ENCODE results near the gene ACTR3.
"Not testable (repeated sequence)": the region's sequence is repeated elsewhere in the genome, so short reads cannot be mapped to it uniquely, and the experiment has no call there.

The ACTR3 gene

DNA sequence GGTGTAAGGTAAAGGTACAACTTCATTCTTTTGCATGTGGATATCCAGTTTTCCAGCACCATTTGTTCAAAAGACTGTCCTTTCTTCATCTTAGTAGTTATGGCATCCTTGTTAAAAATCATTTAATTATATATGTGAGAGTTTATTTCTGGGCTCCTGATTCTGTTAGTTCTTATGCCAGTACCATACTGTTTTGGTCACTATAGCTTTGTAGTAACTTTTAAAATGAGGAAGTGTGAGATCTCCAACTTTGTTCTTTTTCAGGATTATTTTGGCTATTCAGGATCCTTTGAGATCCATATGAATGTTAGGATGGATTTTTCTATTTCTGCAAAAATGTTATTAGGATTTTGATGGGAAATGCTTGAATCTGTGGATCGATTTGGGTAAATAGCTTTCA, 16.8 kb downstream of the ACTR3 start:
- no peak for DNase-seq

DNA sequence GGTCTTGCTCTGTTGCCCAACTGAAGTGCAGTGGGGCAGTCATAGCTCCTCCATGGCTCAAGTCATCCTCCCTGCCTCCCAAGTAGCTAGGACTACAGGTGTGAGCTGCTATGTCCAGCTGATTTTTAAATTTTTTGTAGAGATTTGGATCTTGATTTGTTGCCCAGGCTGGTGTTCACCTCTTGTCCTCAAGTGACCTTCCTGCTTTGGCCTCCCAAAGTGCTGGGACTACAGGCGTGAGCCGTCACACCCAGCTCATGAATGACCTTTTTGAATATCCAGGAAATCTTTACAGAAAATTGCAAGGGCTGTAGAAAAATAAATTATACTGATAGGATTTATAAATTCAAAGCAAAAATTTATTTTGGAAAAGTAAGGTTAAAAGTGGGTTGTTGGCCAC, 17.4 kb downstream of the ACTR3 start:
- DNase-seq: no peak

DNA sequence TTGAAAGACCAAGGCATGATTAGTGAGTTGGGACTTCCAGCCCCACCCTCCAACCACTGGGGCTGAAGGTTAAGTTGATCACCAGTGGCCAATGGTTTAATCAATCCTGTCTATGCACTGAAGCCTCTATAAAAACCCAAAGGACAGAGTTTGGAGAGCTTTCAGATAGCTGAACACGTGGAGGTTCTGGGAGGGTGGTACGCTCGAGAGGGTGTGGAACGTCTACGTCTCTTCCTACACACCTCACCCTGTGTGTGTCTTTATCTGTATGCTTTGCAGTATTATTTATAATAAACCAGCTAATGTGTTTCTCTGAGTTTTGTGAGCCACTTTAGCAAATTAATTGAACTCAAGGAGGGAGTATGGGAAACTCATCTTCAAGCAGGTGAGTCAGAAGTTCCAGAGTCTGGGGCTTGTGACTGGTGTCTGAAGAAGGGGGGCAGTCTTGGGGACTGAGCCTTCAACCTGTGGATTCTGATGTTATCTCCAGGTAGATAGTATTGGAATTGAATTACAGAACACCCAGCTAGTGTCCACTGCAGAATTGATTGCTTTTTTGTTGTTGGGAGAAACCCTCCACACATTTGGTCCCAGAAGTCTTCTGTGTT, 20.3 kb downstream of the ACTR3 start:
- no peak for DNase-seq

DNA sequence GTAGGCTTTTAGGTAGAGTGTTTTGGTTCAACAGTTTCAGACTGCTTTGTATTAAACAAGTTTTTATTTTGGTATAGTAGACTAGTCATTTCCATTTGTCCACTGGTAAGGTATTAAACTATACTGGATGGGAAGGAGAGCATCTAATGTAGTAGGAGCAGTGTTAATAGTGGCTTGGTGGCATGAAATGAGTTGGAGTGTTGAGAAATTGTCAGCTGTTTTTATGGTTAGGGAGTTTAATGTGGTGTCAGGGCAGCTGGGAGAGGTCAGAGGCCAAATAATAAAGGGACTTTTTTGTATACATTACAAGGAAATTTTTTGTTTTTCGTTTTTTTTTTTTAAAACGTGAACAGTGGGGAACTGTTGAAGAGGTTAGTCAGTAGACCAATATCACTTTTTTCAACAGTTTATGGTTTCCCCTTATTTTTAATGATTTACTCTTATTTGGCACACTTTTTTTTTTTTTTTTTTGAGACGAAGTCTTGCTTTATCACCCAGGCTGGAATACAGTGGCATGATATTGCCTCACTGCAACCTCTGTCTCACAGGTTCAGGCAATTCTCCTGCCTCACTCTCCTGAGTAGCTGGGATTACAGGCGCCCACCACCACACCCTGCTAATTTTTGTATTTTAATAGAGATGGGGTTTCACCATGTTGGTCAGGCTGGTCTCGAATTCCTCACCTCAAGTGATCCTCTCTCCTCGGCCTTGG, 21.2 kb downstream of the ACTR3 start:
- DNase-seq: no peak

DNA sequence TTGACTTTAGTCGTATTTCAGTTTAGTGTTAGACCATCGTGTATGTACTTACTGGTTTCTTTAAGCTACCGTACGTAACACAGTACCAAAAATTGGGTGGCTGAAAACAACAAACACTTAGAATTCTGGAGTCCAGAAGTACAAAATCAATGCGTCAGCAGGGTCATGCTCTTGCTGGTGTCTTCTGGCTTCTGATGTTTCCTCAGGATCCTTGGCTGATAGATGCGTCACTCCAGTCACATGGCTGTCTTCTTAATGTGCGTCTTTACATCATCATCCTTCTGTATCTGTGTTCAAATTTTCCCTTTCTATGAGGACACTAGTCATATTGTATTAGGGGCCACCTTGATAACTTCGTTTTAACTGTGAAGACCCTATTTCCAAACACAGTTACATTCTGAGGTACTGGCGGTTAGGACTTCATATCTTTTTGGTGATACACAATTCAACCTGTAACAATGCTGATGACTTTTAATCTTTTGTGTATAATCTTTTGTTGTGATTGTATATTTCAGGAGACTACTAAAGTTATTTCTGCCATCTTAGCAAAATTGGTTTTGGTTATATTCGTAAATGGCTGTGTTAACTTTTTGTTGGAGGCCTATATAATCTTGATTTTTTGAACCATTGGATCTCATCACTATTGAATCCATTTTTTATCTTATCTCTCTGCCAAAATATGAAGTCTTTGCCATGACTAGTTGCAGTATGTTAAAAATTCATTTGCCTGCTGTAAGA, 25.4 kb downstream of the ACTR3 start:
- no peak for DNase-seq

DNA sequence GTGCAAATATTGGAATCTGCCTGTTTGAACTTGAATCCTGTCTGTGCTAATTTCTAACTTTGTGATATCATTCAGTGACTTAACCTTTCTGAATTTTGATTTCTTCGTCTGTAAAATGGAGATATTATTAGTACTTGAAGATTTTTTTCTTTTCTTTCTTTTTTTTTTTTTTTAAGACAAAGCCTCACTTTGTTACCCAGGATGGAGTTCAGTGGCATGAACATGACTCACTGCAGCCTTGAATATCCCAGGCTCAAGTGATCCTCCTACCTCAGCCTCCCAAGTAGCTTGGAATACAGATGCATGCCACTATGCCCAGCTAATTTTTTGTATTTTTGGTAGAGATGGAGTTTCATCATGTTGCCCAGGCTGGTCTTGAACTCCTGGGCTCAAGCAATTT, 28.3 kb downstream of the ACTR3 start:
- no peak for DNase-seq

DNA sequence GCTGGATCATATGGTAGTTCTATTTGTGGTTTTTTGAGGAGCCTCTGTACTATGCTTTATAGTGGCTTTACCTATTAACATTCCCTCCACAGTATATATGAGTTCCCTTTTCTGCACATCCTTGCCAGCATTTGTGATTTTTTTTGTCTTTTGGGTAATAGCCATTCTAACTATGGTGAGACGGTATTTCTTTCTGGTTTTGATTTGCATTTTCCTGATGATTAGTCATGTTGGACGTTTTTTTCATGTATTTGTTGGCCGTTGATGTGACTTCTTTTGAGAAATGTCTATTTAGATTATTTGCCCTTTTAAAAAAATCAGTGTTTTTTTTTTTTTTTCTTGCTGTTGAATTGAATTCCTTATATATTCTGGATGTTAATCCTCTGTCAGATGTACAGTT, 31.1 kb downstream of the ACTR3 start:
- no peak for DNase-seq

GRCh38 chr2:113922335-113922734, 32.4 kb downstream of the ACTR3 start:
- DNase-seq: no peak

- no peak for DNase-seq
Observed at GRCh38 chr2:113922784-113923183, 32.9 kb downstream of the ACTR3 start.

DNA sequence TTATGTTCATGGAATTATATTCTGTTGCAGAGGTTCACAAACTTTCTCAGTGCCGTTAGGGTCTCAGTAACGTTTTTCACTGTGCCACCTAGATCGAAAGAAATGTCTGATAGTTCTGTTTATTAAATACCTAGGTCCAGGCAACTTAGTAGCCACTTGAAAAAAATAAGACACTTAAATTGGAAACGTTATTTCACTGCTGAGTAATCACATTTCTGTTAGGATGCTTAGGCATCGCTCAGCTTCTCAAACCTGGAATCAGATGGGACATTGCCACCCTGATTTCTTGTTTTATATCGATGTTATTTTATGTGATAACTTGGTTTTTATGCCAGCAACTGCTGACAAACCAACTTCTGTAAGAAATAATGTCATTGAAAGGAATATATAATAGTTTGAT, 36.0 kb downstream of the ACTR3 start:
- no peak for DNase-seq

- no peak for DNase-seq
Observed at GRCh38 chr2:113926314-113926713, 36.4 kb downstream of the ACTR3 start.

- no peak for DNase-seq
Observed at GRCh38 chr2:113930448-113930847, 40.6 kb downstream of the ACTR3 start.

DNA sequence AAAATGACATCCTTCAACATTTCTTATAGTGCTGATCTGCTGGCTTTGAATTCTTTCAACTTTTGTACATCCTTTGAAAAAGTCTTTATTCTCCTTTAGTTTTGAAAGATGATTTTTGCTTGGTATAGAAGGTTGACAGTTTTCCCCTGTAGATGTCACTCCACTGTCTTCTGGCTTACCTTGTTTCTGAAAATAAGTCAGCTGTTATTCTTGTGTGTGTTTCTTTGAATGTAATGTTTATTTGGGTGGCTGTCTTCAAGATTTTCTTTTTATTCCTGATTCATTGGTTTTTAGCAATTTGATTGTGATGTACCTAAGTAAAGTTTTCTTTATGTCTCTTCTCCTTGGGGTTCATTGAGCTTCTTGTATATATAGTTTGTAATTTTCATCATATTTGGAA, 47.6 kb downstream of the ACTR3 start:
- DNase-seq: no peak

GRCh38 chr2:113940891-113941290, 51.0 kb downstream of the ACTR3 start:
- DNase-seq: no peak

- not testable (repeated sequence) for DNase-seq
Observed at GRCh38 chr2:113945784-113946183, 55.9 kb downstream of the ACTR3 start.

DNA sequence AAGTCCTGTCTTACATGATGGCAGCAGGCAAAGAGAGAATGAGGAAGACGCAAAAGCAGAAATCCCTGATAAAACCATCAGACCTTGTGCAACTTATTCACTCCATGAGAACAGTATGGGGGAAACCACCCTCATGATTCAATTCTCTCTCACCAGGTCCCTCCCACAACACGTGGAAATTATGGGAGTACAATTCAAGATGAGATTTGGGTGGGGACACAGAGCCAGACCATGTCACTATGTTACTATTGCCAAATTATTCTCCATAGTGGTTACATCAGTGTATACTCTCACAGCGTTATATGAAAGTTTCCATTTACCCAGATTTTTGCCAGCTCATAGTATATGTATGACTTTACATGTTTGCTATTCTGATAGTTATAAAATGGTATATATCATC, 61.0 kb downstream of the ACTR3 start:
- DNase-seq: not testable (repeated sequence)

DNA sequence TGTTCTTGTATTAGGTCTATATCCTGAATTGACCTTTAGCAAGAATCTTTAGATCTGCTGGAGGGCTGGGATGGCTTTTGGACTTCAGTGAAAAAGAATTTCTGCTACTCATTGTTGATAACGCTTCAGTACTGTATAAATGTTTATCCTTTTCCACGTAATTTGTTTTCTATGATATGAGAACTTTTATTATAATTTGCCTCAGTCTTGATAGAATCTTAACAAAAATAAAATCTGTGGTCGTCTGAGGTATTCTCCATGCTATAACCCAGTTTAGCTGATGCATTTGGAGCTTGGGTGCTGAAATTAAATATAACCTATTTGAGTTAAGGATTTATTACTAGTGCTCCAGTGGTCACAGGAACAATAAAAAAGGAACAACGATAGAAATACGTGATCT, 71.1 kb downstream of the ACTR3 start:
- no peak for DNase-seq

DNA sequence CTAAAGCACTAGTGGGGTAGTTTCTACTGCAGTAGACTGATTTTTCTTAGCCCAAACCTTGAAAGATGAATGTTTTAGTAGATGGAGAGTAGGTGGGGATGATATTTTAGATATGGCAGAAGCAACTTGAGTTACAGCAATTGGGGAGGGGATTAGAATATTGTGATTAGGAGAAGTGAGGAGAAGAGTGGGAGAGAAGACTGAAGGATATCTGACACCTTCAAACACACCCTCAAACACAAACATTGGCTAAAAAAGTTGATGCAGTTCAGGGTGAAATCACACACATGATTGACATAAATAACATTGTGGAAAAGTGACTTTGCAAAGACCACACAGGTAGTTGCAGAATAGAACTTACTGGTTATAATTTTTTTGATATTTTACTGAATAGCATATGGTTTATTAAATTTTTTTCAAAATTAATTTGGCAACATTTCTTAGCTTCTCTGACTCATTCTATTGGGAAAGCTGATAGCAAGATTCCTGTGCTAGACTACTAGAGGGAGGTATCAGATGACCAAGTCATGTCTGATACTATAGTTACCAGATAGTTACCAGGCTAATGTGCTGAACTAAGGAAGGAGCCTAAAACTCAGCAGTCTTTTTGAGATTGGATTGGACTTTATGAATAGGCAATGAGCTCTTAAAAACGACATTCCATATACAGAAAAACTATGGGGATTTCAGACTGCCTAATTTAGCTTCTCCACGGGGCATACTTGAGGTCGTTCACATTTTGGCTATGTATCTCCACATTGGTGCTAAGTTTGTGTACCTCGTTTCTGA, 73.0 kb downstream of the ACTR3 start:
- DNase-seq: no peak

- no peak for DNase-seq
Observed at GRCh38 chr2:113963965-113964364, 74.1 kb downstream of the ACTR3 start.

DNA sequence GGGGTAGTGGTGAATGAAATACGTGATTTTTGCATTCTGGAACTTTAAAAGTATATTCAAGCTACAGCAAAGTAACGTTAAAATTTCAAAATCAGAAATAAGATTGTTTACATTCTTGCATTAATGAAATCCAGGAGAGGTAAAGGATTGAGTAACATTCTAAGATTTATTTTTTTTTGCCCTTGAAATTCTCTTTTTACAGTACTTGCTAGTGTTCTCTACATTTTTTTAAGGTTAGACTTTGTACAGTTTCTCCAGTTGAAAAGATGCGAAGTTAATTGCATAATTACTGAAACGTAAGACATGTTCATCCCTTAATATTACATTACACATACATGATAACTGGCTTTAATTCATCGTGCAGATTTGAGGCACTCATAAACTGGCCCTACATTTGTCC, 74.5 kb downstream of the ACTR3 start:
- no peak for DNase-seq

DNA sequence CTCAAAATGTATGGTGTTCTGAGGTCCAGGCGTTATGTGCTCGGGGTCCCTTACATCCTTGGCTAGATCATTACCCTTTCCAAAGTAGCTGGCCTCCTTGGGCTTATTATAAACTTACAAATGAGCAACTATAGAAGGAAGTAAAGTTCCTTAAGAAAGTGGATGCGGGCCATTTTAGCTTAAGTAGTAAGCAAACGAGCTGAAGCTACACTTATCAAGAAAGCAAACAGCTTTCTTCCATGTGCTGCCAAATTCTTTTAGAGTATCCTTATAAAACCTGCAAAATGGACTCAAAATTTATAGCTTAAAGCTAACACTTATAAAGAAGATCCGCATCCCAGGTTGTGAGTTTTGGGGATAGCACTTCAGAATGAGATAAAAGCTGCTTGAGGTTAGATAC, 75.3 kb downstream of the ACTR3 start:
- DNase-seq: no peak

DNA sequence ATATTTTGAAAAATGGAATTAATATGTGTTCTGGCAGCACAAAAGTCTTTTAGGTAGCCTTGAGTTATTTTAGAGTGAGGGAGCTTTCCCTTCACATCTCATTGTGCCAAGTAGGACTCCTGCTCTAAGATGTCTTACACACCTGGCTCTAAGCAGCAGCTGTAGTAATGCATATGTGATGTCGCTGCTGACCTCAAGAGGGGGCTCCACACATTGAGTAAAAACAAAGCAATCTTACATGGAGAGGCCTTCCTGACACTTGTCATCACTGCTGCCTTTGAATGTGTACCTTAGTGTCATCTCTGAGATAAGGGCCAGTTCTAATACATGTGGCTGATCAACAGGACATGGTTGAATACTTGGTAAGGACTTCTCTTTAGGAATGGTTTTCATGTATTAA, 75.8 kb downstream of the ACTR3 start:
- no peak for DNase-seq

DNA sequence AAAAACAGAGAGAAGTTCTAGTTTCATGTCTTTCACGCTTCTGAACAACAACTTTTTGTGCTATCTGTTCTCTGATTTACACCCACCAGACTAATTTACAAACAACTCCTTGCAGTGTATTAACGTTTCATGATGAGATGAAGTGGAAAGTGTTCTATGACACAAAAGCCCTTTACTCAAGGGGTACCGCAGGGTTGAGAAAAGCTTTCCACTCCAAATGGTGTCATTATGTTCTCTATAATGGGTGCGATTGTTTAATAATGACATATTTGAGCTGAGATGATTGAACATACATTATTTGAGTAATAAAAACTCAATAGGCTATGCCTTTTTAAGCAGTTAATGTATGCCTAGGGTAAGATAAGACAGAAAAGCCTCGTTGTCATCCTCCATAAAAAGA, 76.3 kb downstream of the ACTR3 start:
- no peak for DNase-seq

DNA sequence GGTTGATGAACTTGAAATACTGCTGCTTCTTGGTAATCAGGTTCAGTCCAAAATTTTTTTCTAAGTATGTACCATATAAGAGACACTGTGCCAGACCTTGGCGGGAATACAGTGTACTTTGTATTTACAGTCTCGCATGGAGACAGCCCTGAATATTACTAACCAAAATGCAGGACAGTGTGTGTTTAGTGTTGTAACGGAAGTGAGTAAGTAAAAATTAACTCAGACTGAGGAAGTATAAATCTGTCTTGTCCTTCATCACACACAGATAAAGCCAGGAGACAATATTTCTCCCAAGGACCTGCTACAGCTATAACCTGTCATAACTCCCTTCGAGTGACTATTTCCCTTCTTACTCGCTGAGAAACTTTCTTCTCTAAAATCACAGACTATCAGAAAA, 76.9 kb downstream of the ACTR3 start:
- no peak for DNase-seq

Measured in cortex of kidney (tissue), 1 donor.